Nephron progenitor cell (in vitro differentiated cells): ENCODE data around the gene TF.

Experiments used
- DNase-seq: peaks from one replicate; pipeline ENCODE4 v3.0.0; 2021
- H3K27ac Mint-ChIP-seq: 2 replicates; pipeline ENCODE4 v1.8.0; 2021; ENCODE audit warnings: mild to moderate bottlenecking, moderate library complexity, mixed read lengths
- H3K27me3 Mint-ChIP-seq: 2 replicates; pipeline ENCODE4 v1.8.0; 2021; ENCODE audit warnings: mild to moderate bottlenecking, low read depth, mixed read lengths; ENCODE audit not compliant: poor library complexity
- H3K36me3 Mint-ChIP-seq: 2 replicates; pipeline ENCODE4 v1.8.0; 2021; ENCODE audit warnings: low read depth, mixed read lengths
- H3K4me1 Mint-ChIP-seq: 2 replicates; pipeline ENCODE4 v1.8.0; 2021; ENCODE audit warnings: mixed read lengths
- H3K4me3 Mint-ChIP-seq: 2 replicates; pipeline ENCODE4 v1.8.0; 2021; ENCODE audit warnings: mild to moderate bottlenecking, moderate library complexity, mixed read lengths
- H3K9me3 Mint-ChIP-seq: 2 replicates; pipeline ENCODE4 v1.8.0; 2021; ENCODE audit warnings: mild to moderate bottlenecking, moderate library complexity, mixed read lengths
- TF ChIP-seq, protein P1 (sequence below): fragments of 200-600 bp; sonication (generic); IDR thresholded peaks from 2 replicates; pipeline ENCODE4 v1.5.0; 2021; ENCODE audit warnings: antibody characterized with exemption

The TF gene

DNA sequence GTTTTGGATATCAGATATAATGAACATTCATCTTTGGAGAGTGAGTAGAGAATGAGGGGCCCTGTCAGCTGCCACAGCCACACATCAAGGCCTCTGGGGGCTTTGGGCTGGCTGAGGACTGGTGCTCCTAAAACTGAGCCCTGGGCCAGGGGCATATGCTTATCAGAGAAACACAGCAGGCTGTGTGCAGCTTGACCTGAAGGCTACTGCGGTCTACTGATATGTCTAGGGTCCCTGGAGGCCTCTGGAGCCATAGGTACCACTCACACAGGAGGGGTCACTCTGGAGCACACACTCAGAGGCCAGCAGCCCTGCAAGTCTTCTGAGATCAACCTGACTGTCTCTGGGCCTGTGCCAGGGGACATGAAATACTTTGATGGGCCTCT, 7.6 kb downstream of the TF start:
- Mint-ChIP-seq H3K27me3 (peaks cover 12% of the 10 kb centered on the region), H3K27ac (no peak overlapping the region), H3K4me1 (no peaks in the 10 kb centered on the region), H3K9me3 (no peaks in the 10 kb centered on the region), H3K36me3 (no peaks in the 10 kb centered on the region), H3K4me3 (no peak overlapping the region)
- TF ChIP-seq, protein P1, sequence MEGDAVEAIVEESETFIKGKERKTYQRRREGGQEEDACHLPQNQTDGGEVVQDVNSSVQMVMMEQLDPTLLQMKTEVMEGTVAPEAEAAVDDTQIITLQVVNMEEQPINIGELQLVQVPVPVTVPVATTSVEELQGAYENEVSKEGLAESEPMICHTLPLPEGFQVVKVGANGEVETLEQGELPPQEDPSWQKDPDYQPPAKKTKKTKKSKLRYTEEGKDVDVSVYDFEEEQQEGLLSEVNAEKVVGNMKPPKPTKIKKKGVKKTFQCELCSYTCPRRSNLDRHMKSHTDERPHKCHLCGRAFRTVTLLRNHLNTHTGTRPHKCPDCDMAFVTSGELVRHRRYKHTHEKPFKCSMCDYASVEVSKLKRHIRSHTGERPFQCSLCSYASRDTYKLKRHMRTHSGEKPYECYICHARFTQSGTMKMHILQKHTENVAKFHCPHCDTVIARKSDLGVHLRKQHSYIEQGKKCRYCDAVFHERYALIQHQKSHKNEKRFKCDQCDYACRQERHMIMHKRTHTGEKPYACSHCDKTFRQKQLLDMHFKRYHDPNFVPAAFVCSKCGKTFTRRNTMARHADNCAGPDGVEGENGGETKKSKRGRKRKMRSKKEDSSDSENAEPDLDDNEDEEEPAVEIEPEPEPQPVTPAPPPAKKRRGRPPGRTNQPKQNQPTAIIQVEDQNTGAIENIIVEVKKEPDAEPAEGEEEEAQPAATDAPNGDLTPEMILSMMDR: no peak
- no peak for DNase-seq

DNA sequence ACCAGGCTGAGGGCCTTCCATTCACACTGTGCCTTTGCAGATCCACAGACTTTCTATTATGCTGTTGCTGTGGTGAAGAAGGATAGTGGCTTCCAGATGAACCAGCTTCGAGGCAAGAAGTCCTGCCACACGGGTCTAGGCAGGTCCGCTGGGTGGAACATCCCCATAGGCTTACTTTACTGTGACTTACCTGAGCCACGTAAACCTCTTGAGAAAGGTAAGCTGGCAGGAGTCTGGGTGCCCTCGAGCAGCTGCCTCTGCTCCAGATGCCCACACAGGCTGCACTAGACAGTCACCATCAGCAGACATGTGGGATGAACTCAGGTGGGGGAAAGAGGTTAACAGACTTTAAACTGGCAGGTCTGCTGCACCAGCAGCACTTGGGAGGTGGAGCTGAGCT, 8.3 kb downstream of the TF start:
- H3K4me3 Mint-ChIP-seq: no peak overlapping the region
- H3K27ac Mint-ChIP-seq: no peak overlapping the region
- peaks cover 12% of the 10 kb centered on the region for H3K27me3 Mint-ChIP-seq
- no peaks in the 10 kb centered on the region for H3K9me3 Mint-ChIP-seq
- no peaks in the 10 kb centered on the region for H3K36me3 Mint-ChIP-seq
- TF ChIP-seq, protein P1: no peak
- H3K4me1 Mint-ChIP-seq: no peaks in the 10 kb centered on the region
- no peak for DNase-seq

DNA sequence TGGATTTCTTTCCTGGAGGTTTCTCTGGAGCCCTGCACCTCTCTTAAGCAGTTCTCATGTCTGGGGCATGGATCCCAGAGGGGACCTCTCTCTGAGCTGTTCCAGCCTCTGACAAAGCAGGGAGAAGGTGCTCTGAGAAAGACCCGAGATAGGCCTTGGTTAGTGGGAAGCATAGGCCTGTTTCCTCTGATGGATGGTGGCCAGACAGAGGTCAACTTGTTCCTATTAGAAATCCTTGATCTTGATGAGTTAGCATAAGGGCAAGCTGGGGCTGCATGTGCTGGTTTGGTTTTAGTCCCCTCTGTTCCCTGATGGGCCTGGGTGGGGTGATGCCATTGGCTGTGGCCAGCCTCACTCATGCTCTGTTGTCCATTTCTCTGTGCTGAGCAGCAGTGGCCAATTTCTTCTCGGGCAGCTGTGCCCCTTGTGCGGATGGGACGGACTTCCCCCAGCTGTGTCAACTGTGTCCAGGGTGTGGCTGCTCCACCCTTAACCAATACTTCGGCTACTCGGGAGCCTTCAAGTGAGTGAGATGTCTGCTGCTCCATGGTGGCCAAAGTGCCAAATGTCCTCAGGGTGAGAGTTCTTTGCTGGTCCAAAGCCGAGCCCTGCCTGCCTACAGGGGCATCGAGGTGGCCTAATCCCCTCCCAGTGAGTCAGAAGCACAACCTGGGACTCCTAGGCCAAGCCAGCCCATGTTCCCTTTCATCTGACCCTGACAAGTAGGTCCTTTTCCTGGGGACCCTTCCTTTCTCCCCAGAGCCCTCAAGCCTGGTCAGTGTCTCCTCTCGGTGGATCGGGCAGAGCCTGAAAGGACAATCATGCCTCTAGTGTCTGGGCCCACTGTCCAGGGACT, 9.0 kb downstream of the TF start:
- Mint-ChIP-seq H3K36me3 (no peaks in the 10 kb centered on the region), H3K4me1 (no peaks in the 10 kb centered on the region), H3K27ac (no peak overlapping the region), H3K9me3 (no peaks in the 10 kb centered on the region), H3K4me3 (no peak overlapping the region), H3K27me3 (peaks cover 9% of the 10 kb centered on the region)
- DNase-seq: no peak
- TF ChIP-seq, protein P1: no peak

DNA sequence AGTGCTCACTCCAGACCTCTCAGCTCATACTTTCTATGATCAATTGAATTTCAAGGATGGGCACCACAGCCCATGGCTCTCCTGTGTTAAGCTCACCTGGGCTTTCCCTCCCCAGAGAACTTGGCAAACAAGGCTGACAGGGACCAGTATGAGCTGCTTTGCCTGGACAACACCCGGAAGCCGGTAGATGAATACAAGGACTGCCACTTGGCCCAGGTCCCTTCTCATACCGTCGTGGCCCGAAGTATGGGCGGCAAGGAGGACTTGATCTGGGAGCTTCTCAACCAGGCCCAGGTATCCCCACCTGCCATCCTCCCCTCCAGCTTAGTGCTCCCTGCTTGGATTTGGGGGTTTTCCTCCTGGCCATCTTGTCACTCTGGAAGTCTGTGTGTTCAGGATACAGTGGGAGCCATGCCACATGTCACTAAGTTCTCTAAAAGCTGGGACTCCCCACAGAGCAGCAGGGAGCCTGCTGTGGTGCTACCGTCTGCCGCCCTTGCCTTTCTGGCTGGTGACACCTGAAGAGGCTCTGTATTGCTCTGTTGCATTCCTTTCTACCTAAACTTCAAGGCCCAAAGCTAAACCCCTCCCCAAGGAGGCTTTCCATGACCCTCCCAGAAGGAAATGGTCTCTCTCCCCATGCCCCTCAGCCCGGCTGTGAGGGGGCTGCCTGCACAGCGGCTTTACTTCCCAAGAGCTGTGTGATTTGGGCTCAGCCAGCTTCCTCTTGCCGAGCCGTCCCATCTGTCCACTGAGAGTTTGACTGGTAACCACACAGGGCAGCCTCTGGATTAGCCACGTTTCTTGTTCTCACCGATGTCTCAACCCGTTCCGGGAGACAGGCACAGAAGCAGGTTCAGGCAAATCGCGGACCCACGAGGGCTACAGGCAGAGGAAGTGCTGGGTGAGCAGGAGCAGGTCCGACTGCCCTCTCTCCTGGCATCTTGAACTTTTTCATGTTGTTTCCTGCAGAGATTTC, 10.8 kb downstream of the TF start:
- Mint-ChIP-seq H3K27me3 (peaks cover 10% of the 10 kb centered on the region), H3K27ac (no peak overlapping the region), H3K36me3 (no peaks in the 10 kb centered on the region), H3K4me1 (no peaks in the 10 kb centered on the region), H3K9me3 (no peaks in the 10 kb centered on the region), H3K4me3 (no peak overlapping the region)
- TF ChIP-seq, protein P1: no peak
- DNase-seq: no peak

DNA sequence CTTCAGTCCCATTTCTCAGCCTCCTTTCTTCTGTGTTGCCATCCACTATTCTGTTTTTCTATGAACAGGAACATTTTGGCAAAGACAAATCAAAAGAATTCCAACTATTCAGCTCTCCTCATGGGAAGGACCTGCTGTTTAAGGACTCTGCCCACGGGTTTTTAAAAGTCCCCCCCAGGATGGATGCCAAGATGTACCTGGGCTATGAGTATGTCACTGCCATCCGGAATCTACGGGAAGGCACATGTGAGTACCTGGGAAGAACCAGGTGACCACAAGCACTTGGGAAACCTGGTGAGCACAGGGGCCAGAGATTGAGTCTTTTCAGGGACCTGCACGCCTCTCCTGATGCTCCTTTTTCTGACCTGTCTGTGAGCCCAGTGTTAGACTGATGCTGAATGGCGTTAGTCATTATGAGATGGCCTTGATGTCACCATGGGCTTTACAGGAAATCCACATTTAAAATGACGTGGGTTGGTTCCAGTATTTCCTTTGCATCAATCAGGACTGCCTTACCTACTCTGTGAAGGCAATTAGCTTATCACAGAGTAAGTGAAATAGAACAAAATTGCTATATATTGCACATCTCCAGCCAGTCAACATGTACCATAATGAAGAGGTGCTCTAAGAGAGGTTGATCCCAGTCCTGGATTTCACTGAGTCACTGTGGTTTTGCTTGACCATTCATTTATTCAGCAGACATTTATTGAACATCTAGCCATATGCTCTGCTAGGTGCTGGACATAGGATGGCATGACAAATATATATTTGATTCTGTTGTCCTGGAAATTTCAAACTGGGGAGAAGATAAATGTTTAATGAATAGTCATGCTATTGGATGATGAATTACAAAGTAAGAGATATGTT, 11.7 kb downstream of the TF start:
- H3K27ac Mint-ChIP-seq: no peak overlapping the region
- H3K9me3 Mint-ChIP-seq: no peaks in the 10 kb centered on the region
- peaks cover 12% of the 10 kb centered on the region for H3K27me3 Mint-ChIP-seq
- H3K36me3 Mint-ChIP-seq: no peaks in the 10 kb centered on the region
- no peak for DNase-seq
- H3K4me1 Mint-ChIP-seq: no peaks in the 10 kb centered on the region
- TF ChIP-seq, protein P1: no peak
- no peak overlapping the region for H3K4me3 Mint-ChIP-seq
